Activated T-cell treated with anti-CD3 and anti-CD28 coated beads, Interleukin-2, amount 50 U/mL, for 48 hours (primary cell): ENCODE results near the gene IQSEC1.

ENCODE experiments used
- DNase-seq, 2 experiments: peaks; one replicate each; pipeline ENCODE4 v3.0.0-alpha.2; 2020

Gene IQSEC1

GRCh38 chr3:12924437-12924836, 148.8 kb downstream of the IQSEC1 start:
- DNase-seq, result no peak

GRCh38 chr3:12922881-12923431, 150.3 kb downstream of the IQSEC1 start:
- no peak for DNase-seq

- no peak for DNase-seq
Measured at GRCh38 chr3:12922306-12922705, 150.9 kb downstream of the IQSEC1 start.

- no peak for DNase-seq
Measured at GRCh38 chr3:12921736-12922135, 151.5 kb downstream of the IQSEC1 start.

- no peak for DNase-seq
Measured at GRCh38 chr3:12920967-12921366, 152.3 kb downstream of the IQSEC1 start.

- no peak for DNase-seq
Measured at GRCh38 chr3:12919205-12919604, 154.0 kb downstream of the IQSEC1 start.

GRCh38 chr3:12918231-12918630, 155.0 kb downstream of the IQSEC1 start:
- DNase-seq, result no peak

GRCh38 chr3:12916159-12916558, 157.1 kb downstream of the IQSEC1 start:
- peak in 1 of 2 experiments; percentile 35 for DNase-seq

GRCh38 chr3:12914088-12914487, 159.1 kb downstream of the IQSEC1 start:
- no peak for DNase-seq

GRCh38 chr3:12911881-12912415, 161.3 kb downstream of the IQSEC1 start:
- no peak for DNase-seq

GRCh38 chr3:12910356-12911099, 162.7 kb downstream of the IQSEC1 start:
- DNase-seq, result no peak

GRCh38 chr3:12909710-12910109, 163.5 kb downstream of the IQSEC1 start:
- no peak for DNase-seq

GRCh38 chr3:12908859-12909258, 164.4 kb downstream of the IQSEC1 start:
- DNase-seq, result no peak

GRCh38 chr3:12908136-12908730, 165.0 kb downstream of the IQSEC1 start:
- no peak for DNase-seq

- no peak for DNase-seq
Measured at GRCh38 chr3:12907729-12908128, 165.5 kb downstream of the IQSEC1 start.

- DNase-seq, result no peak
Measured at GRCh38 chr3:12907296-12907695, 165.9 kb downstream of the IQSEC1 start.

- DNase-seq, result no peak
Measured at GRCh38 chr3:12906916-12907290, 166.3 kb downstream of the IQSEC1 start.

GRCh38 chr3:12906141-12906915, 166.9 kb downstream of the IQSEC1 start:
- no peak for DNase-seq

GRCh38 chr3:12905316-12906071, 167.7 kb downstream of the IQSEC1 start:
- DNase-seq, result no peak

- no peak for DNase-seq
Measured at GRCh38 chr3:12904951-12905315, 168.3 kb downstream of the IQSEC1 start.

GRCh38 chr3:12903881-12904280, 169.3 kb downstream of the IQSEC1 start:
- no peak for DNase-seq

- no peak for DNase-seq
Measured at GRCh38 chr3:12903000-12903800, 170.0 kb downstream of the IQSEC1 start.
